ENCODE measurements around the gene KHDRBS2. TPM values are rescaled to one million over a fixed set of nuclear protein-coding genes. Genes with fewer than 3 reads are reported as not detected.

KHDRBS2 gene
- total RNA-seq, 1 donor from 2014 or later, result 14.0 TPM

- no peaks in the 10 kb centered on the region for H3K79me2 ChIP-seq (ENCODE audit: low read depth)
- no peak overlapping the region for H2AFZ ChIP-seq (replicated peaks)
- Mint-ChIP-seq H3K9me3 (peaks cover 3% of the 10 kb centered on the region), H3K4me1 (no peaks in the 10 kb centered on the region), H3K27me3 (ENCODE audit: insufficient read depth, low read depth) (no peaks in the 10 kb centered on the region), H3K27ac (no peak overlapping the region), H3K4me3 (no peak overlapping the region), H3K36me3 (no peaks in the 10 kb centered on the region)
- H3K4me3 ChIP-seq, result no peak overlapping the region
- no peaks in the 10 kb centered on the region for H4K20me1 ChIP-seq (ENCODE audit: low read depth)
- H3K27me3 ChIP-seq, result no peaks in the 10 kb centered on the region
- no peaks in the 10 kb centered on the region for H3K36me3 ChIP-seq
- no peaks in the 10 kb centered on the region for H3K9me3 ChIP-seq (ENCODE audit: low read depth)
- no peaks in the 10 kb centered on the region for H3F3A ChIP-seq (ENCODE audit: low read depth)
- DNase-seq (ENCODE audit: low spot score), result no peak
- TF ChIP-seq EZH2phosphoT487 (IDR thresholded peaks at IDR 0.05), result no peak
- TF ChIP-seq, protein P1, sequence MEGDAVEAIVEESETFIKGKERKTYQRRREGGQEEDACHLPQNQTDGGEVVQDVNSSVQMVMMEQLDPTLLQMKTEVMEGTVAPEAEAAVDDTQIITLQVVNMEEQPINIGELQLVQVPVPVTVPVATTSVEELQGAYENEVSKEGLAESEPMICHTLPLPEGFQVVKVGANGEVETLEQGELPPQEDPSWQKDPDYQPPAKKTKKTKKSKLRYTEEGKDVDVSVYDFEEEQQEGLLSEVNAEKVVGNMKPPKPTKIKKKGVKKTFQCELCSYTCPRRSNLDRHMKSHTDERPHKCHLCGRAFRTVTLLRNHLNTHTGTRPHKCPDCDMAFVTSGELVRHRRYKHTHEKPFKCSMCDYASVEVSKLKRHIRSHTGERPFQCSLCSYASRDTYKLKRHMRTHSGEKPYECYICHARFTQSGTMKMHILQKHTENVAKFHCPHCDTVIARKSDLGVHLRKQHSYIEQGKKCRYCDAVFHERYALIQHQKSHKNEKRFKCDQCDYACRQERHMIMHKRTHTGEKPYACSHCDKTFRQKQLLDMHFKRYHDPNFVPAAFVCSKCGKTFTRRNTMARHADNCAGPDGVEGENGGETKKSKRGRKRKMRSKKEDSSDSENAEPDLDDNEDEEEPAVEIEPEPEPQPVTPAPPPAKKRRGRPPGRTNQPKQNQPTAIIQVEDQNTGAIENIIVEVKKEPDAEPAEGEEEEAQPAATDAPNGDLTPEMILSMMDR (IDR thresholded peaks at IDR 0.05), result no peak
- no peak for TF ChIP-seq EZH2 (IDR thresholded peaks at IDR 0.05)
- H3K27ac ChIP-seq, result no peak overlapping the region
- no peak overlapping the region for H3K4me2 ChIP-seq
- H3K4me1 ChIP-seq, result no peaks in the 10 kb centered on the region
- no peak overlapping the region for H3K9ac ChIP-seq
These were observed 93.4 kb downstream of the KHDRBS2 start for GRCh38 chr6:62192593-62192992.

- H3K36me3 Mint-ChIP-seq, result no peaks in the 10 kb centered on the region
- no peak overlapping the region for H2AFZ ChIP-seq (replicated peaks)
- no peak overlapping the region for H3K27ac ChIP-seq
- DNase-seq (ENCODE audit: low spot score), result no peak
- no peak overlapping the region for H3K9ac ChIP-seq
- H3K4me3 Mint-ChIP-seq, result no peak overlapping the region
- H4K20me1 ChIP-seq (ENCODE audit: low read depth), result no peaks in the 10 kb centered on the region
- no peaks in the 10 kb centered on the region for H3K4me1 Mint-ChIP-seq
- H3K9me3 ChIP-seq (ENCODE audit: low read depth), result no peaks in the 10 kb centered on the region
- H3K4me3 ChIP-seq, result no peak overlapping the region
- TF ChIP-seq EZH2 (IDR thresholded peaks at IDR 0.05), result no peak
- no peak for TF ChIP-seq EZH2phosphoT487 (IDR thresholded peaks at IDR 0.05)
- TF ChIP-seq, protein P1 (IDR thresholded peaks at IDR 0.05), result no peak
- H3K27me3 ChIP-seq, result no peaks in the 10 kb centered on the region
- no peaks in the 10 kb centered on the region for H3F3A ChIP-seq (ENCODE audit: low read depth)
- peaks cover 4% of the 10 kb centered on the region for H3K4me1 ChIP-seq
- H3K27me3 Mint-ChIP-seq (ENCODE audit: insufficient read depth, low read depth), result no peaks in the 10 kb centered on the region
- H3K4me2 ChIP-seq, result no peak overlapping the region
- H3K9me3 Mint-ChIP-seq, result no peaks in the 10 kb centered on the region
- H3K79me2 ChIP-seq (ENCODE audit: low read depth), result no peaks in the 10 kb centered on the region
- H3K27ac Mint-ChIP-seq, result no peak overlapping the region
- no peaks in the 10 kb centered on the region for H3K36me3 ChIP-seq
These were observed 110.8 kb downstream of the KHDRBS2 start for GRCh38 chr6:62175195-62175594.

GRCh38 chr6:62174548-62174947 is 111.5 kb downstream of the KHDRBS2 start:
- H2AFZ ChIP-seq (replicated peaks), result no peak overlapping the region
- H3K4me2 ChIP-seq, result no peak overlapping the region
- no peaks in the 10 kb centered on the region for H3K27me3 ChIP-seq
- Mint-ChIP-seq H3K4me3 (no peak overlapping the region), H3K27ac (no peak overlapping the region), H3K4me1 (no peaks in the 10 kb centered on the region), H3K36me3 (no peaks in the 10 kb centered on the region), H3K27me3 (ENCODE audit: insufficient read depth, low read depth) (no peaks in the 10 kb centered on the region), H3K9me3 (no peaks in the 10 kb centered on the region)
- H3K27ac ChIP-seq, result no peak overlapping the region
- no peak overlapping the region for H3K9ac ChIP-seq
- no peaks in the 10 kb centered on the region for H3K9me3 ChIP-seq (ENCODE audit: low read depth)
- no peak for TF ChIP-seq EZH2 (IDR thresholded peaks at IDR 0.05)
- TF ChIP-seq, protein P1 (IDR thresholded peaks at IDR 0.05), result no peak
- no peak for TF ChIP-seq EZH2phosphoT487 (IDR thresholded peaks at IDR 0.05)
- H3K79me2 ChIP-seq (ENCODE audit: low read depth), result no peaks in the 10 kb centered on the region
- no peaks in the 10 kb centered on the region for H3F3A ChIP-seq (ENCODE audit: low read depth)
- H3K36me3 ChIP-seq, result no peaks in the 10 kb centered on the region
- no peaks in the 10 kb centered on the region for H4K20me1 ChIP-seq (ENCODE audit: low read depth)
- H3K4me3 ChIP-seq, result no peak overlapping the region
- DNase-seq (ENCODE audit: low spot score), result no peak
- peaks cover 4% of the 10 kb centered on the region for H3K4me1 ChIP-seq

Data from neural progenitor cell (in vitro differentiated cells).